Caco-2 (cell line): ENCODE data around the gene PLA2G4F. TPM values are rescaled to one million over a fixed set of nuclear protein-coding genes. Genes with fewer than 3 reads are reported as not detected.

Experiments used
- BruUV-seq: library from RNA; stranded (reverse); fragments of 400-500 nt; replicated peaks from 2 replicates; lab custom pipeline; 2021; lab: Mats Ljungman, UMichigan
- CTCF ChIA-PET: fragments of 300-600 bp; sonication (Branson Sonifier 250); formaldehyde crosslinking; loops from one replicate; lab custom pipeline; 2022; ENCODE audit warnings: antibody characterized with exemption; lab: Charles Lee
- POLR2A ChIA-PET: fragments of 300-600 bp; sonication (Branson Sonifier 250); formaldehyde crosslinking; loops from one replicate; lab custom pipeline; 2022; ENCODE audit warnings: antibody characterized with exemption; lab: Charles Lee
- DNase-seq, 2 experiments: peaks; one replicate each; pipeline versions ENCODE4 v3.0.0 to v3.0.0-alpha.2; 2020 to 2022
- H3K27me3 ChIP-seq: replicated peaks from 2 replicates; pipeline ENCODE4 v1.6.0; 2011; ENCODE audit warnings: low read length; ENCODE audit not compliant: control insufficient read depth, insufficient read depth
- H3K36me3 ChIP-seq: 2 replicates; pipeline ENCODE4 v1.5.1; 2011; ENCODE audit warnings: low read length; ENCODE audit not compliant: control insufficient read depth, insufficient read depth
- H3K4me1 ChIP-seq: fragments of 250-450 bp; sonication (Bioruptor Pico); 2 replicates; pipeline ENCODE4 v1.5.1; 2020; ENCODE audit warnings: mild to moderate bottlenecking
- H3K4me3 ChIP-seq: 2 replicates; pipeline ENCODE4 v1.5.1; 2011; ENCODE audit warnings: low read depth, mild to moderate bottlenecking, control low read depth, low read length
- H3K9me3 ChIP-seq: fragments of 250-450 bp; sonication (Bioruptor Pico); 2 replicates; pipeline ENCODE4 v1.5.1; 2020; ENCODE audit warnings: mild to moderate bottlenecking, moderate library complexity
- H3K27ac Mint-ChIP-seq: one replicate; pipeline ENCODE4 v1.8.0; 2022; ENCODE audit warnings: mixed read lengths; ENCODE audit not compliant: unreplicated experiment
- H3K27me3 Mint-ChIP-seq: one replicate; pipeline ENCODE4 v1.8.0; 2022; ENCODE audit warnings: mixed read lengths; ENCODE audit not compliant: insufficient read depth, unreplicated experiment
- H3K36me3 Mint-ChIP-seq: one replicate; pipeline ENCODE4 v1.8.0; 2022; ENCODE audit warnings: mild to moderate bottlenecking, mixed read lengths; ENCODE audit not compliant: insufficient read depth, unreplicated experiment
- H3K4me1 Mint-ChIP-seq: one replicate; pipeline ENCODE4 v1.8.0; 2022; ENCODE audit warnings: low read depth, mixed read lengths; ENCODE audit not compliant: unreplicated experiment
- H3K4me3 Mint-ChIP-seq: one replicate; pipeline ENCODE4 v1.8.0; 2022; ENCODE audit warnings: mild to moderate bottlenecking, moderate library complexity, mixed read lengths; ENCODE audit not compliant: unreplicated experiment
- H3K9me3 Mint-ChIP-seq: one replicate; pipeline ENCODE4 v1.8.0; 2022; ENCODE audit warnings: mixed read lengths; ENCODE audit not compliant: unreplicated experiment
- CTCF ChIP-seq, 2 experiments: fragments of 200-600 bp in 1 of 2; IDR thresholded peaks; 1 replicate in 1 of 2; 2 replicates in 1 of 2; pipeline versions ENCODE4 v1.5.1 to v1.8.0; 2011 to 2022; ENCODE audit warnings: antibody characterized with exemption in 1 of 2, control low read depth in 1 of 2, inconsistent platforms in 1 of 2, low read depth in 1 of 2, low read length in 1 of 2, mild to moderate bottlenecking in 1 of 2, moderate library complexity in 1 of 2; ENCODE audit not compliant: insufficient read depth in 1 of 2, severe bottlenecking in 1 of 2, unreplicated experiment in 1 of 2
- intact Hi-C: fragments of 100-400 bp; cut with micrococcal nuclease; formaldehyde crosslinking; loops from one replicate; pipeline ENCODE4 v1.10.0; 2022; ENCODE audit not compliant: unreplicated experiment
- total RNA-seq: library from RNA; stranded (reverse); gene quantifications from 2 replicates; pipeline ENCODE4 v1.2.3, GENCODE V29; 2022

Gene PLA2G4F
- total RNA-seq, 1 experiment from 2014 or later: 2.9 TPM

DNA sequence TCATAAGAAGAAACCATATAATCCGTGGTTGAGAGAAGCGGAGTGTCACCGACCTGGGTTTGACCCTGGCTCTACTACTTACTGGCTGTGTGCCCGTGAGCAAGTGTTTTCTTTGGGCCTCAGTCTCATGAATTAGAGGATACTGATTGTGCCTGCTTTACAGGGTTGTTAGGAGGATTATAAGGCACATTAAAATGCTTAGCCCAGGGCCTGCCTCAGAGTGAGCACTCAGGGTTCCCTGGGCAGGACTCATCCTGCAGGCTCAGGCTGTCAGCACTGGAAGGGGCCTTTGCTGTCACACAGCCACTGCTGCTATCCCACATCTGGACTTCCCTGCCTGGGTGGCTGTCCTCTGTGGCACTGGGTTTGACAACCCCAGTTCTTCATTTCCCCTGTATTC lies 4.7 kb downstream of the PLA2G4F start:
- Histone ChIP-seq H3K36me3 (no peaks in the 10 kb centered on the region), H3K9me3 (no peaks in the 10 kb centered on the region), H3K4me3 (no peak overlapping the region), H3K4me1 (peaks cover 24% of the 10 kb centered on the region), H3K27me3 (no peaks in the 10 kb centered on the region)
- ChIA-PET CTCF (no interaction called here), POLR2A (no interaction called here)
- intact Hi-C loops: no loop called here
- no peak overlapping the region for H3K27ac Mint-ChIP-seq
- H3K9me3 Mint-ChIP-seq: no peaks in the 10 kb centered on the region
- no peaks in the 10 kb centered on the region for H3K27me3 Mint-ChIP-seq
- DNase-seq: peak in 1 of 2 experiments; percentile 6
- no peaks in the 10 kb centered on the region for H3K36me3 Mint-ChIP-seq
- BruUV-seq: no TSS peak
- no peak overlapping the region for H3K4me3 Mint-ChIP-seq
- H3K4me1 Mint-ChIP-seq: peaks cover 11% of the 10 kb centered on the region
- TF ChIP-seq CTCF (IDR thresholded peaks at IDR 0.05; ENCODE audit: insufficient read depth in 1 of 2, low read depth in 1 of 2, low read length in 1 of 2, severe bottlenecking in 1 of 2, unreplicated experiment in 1 of 2): no peak

GRCh38 chr15:42151141-42151561 lies 5.3 kb downstream of the PLA2G4F start:
- Mint-ChIP-seq H3K27me3 (no peaks in the 10 kb centered on the region), H3K4me1 (peaks cover 11% of the 10 kb centered on the region), H3K36me3 (no peaks in the 10 kb centered on the region), H3K9me3 (no peaks in the 10 kb centered on the region), H3K4me3 (no peak overlapping the region), H3K27ac (no peak overlapping the region)
- CTCF ChIA-PET: no interaction called here
- TF ChIP-seq CTCF (IDR thresholded peaks at IDR 0.05; ENCODE audit: insufficient read depth in 1 of 2, low read depth in 1 of 2, low read length in 1 of 2, severe bottlenecking in 1 of 2, unreplicated experiment in 1 of 2): no peak
- Histone ChIP-seq H3K4me3 (no peak overlapping the region), H3K36me3 (no peaks in the 10 kb centered on the region), H3K4me1 (peaks cover 19% of the 10 kb centered on the region), H3K27me3 (no peaks in the 10 kb centered on the region), H3K9me3 (no peaks in the 10 kb centered on the region)
- POLR2A ChIA-PET: no interaction called here
- intact Hi-C loops: no loop called here
- BruUV-seq: no TSS peak
- no peak for DNase-seq

DNA sequence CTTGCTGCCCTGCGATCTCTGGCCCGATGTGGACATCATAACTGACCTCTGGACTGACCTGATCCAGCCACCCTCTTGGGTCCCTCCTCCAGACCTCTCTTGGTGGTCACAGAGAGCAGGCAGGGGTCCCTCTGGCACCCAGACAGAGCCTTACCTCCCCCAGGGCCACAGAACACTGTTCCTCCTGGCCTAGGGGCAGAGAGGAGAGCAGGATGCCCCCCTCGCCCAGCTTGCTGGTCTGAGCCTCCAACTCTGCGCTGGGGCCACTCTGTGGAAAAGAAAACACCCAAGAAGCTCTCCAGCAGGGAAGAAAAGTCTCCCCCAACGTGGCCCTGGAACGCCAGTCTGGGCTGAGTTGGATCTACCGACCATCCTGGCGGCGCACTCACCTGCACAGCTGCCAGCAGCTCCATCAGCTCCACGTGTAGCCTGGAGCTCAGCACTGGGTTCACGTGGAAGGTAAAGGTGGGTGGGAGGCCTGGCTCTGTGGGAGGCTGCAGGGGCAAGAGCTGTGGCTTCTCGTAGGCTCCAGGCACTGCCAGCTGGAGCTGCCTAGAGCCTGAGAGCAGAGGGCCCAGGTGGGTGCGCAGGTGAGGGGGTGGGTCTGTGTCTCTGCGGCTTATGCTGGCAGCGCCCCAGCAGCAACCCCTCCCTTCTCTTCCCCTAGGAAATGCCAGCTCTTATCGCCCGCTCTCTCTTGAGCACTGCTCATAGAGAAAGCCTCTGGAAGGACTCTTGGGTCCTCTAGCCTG lies 6.0 kb downstream of the PLA2G4F start:
- Mint-ChIP-seq H3K4me1 (peaks cover 11% of the 10 kb centered on the region), H3K4me3 (no peak overlapping the region), H3K27me3 (no peaks in the 10 kb centered on the region), H3K9me3 (no peaks in the 10 kb centered on the region), H3K27ac (no peak overlapping the region), H3K36me3 (no peaks in the 10 kb centered on the region)
- Histone ChIP-seq H3K27me3 (no peaks in the 10 kb centered on the region), H3K4me3 (no peak overlapping the region), H3K36me3 (no peaks in the 10 kb centered on the region), H3K9me3 (no peaks in the 10 kb centered on the region), H3K4me1 (peaks cover 11% of the 10 kb centered on the region)
- no TSS peak for BruUV-seq
- no peak for TF ChIP-seq CTCF (IDR thresholded peaks at IDR 0.05; ENCODE audit: insufficient read depth in 1 of 2, low read depth in 1 of 2, low read length in 1 of 2, severe bottlenecking in 1 of 2, unreplicated experiment in 1 of 2)
- CTCF ChIA-PET: interaction anchor here (0.5 kb wide), 1 partner anchor 167 kb away, joined by 3 read pairs; no protein-coding TSS in a partner anchor
- no peak for DNase-seq
- intact Hi-C loops: no loop called here
- POLR2A ChIA-PET: no interaction called here
